OCI-M1 (cell line): Measurements from ENCODE around the gene LDB2.

ENCODE experiments used
- DNase-seq: peaks from one replicate; lab custom pipeline; 2025; lab: John Stamatoyannopoulos, UW

LDB2 gene

GRCh38 chr4:16721613-16722291 lies 176.7 kb downstream of the LDB2 start:
- DNase-seq, result peak; percentile 91

GRCh38 chr4:16720761-16721160 lies 177.7 kb downstream of the LDB2 start:
- DNase-seq, result no peak

DNA sequence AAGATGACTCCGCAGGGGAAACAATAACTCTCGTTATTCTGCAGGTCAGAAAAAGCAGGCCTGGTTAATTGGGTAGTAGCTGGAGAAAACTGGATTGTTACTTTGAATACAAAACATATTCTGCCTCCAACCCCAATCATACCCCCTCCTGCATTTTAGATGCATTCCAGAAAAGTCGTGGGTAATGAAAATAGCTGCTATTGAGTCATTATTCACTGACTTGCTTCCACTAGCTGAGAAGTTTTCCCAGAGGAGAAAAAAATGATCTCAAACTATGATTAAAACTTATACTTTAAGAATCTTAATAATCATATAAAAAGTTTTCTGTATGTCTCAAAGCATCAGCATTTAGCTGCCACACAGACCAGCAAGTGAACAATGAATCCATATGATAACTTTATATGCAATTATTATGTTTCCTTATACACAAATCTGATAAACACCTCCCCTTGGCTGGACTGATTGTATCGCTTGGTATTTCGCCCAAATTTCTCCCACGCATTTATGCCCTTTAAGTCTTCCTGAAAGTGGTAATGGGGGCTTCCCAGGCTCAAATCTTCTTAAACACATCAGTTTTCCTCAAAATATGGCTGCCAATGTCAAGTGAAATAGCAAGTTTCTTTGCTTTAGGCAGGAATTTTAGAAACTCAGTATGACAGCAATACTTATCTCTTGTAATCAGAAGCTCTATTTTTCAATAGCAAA lies 181.0 kb downstream of the LDB2 start:
- DNase-seq, result no peak

DNA sequence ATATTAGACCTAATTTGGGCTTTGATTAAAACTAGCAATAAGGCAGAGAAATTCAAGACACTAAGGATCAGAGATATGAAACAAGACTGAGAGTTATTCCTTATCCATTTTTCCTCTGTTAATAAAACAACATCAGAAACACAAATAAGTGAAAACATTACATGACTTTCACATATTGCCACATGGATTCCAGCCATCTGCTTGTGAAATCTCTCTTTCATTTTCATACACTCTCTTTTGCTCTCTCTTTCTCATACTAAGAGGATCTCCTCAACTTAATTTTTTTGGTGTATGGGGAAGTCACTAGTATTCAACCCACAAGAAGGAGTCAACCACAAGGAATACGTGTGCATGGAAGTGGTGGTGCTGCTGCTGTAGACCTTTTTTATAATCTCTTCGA lies 183.0 kb downstream of the LDB2 start:
- DNase-seq, result no peak

DNA sequence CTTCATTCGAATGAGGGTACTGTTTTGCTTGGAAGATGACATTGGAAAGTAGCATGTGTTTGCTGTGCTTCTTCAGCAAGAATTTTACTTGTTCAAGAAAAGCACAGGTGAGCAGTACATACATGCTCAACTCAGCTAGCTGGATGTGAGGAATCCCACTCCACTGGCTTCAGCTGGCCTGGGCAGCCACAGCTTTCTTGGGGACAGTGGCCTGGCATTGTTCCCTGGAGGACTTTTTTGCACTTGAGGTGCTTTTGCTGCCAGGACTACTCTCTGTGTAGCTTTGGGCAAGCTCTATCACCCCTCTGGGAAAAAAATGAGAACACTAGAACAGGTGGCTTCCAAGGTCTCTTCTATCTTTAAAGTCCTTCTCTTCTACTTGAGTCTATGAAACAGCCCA lies 184.3 kb downstream of the LDB2 start:
- no peak for DNase-seq

DNA sequence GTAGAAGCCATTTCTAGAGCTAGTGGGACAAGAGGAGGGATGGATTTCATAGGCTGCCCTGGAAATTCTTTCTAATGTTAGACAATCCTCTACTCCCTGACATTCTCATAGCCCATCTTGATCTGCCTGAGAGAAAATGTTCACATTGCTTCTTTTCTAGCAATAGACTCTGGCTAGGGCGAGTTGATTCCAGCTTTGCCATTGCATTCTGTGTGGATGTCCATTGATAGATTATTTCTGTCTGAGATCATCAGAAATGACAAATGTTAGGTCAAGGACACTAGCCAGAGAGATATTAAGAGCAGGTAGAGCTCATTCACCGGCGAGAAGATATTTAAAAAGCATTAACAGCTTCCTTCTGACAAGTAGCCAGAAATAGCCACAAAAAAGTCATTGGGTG lies 184.7 kb downstream of the LDB2 start:
- DNase-seq, result no peak

GRCh38 chr4:16713271-16713670 lies 185.2 kb downstream of the LDB2 start:
- no peak for DNase-seq

DNA sequence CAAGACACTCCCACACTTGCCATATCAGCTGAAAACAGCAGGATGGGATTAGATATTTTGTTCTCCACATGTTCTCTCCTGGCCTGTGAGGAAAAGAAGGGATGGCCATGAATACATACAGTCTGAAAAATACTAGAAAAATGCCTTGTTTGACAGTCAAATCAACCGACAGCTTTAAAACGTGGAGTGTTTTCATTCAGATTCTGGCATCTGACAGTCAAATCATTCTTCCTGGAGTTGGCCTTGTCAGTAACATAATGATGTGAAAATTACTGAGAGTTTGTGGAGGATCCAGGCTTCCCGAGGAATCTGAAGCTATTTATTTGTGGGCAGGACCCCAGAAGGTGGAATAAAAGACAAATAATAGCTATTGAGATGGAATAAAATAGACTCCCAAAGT lies 188.2 kb downstream of the LDB2 start:
- DNase-seq, result peak; percentile 5

GRCh38 chr4:16707874-16708273 lies 190.6 kb downstream of the LDB2 start:
- no peak for DNase-seq

GRCh38 chr4:16706251-16706650 lies 192.2 kb downstream of the LDB2 start:
- peak; percentile 10 for DNase-seq

- no peak for DNase-seq
Observed at GRCh38 chr4:16705341-16705740, 193.1 kb downstream of the LDB2 start.

DNA sequence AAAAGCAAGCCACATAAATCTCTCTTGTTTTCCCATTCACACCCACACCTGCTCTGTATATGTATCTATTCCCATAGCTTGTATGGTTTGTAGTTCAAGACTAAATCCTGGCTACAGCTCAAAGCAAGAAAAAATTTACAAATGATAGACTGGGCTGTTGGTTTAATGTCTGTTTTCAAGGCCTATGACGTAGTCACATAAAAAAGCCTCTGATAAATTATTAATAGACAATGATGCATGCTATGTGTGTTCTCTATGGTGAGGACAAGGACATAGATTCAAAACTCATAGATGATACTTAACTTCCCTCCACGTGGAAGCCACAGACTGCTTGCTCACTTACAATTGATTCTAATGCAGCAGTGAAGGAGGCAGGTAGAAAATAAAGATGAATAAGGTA lies 194.0 kb downstream of the LDB2 start:
- DNase-seq, result no peak

GRCh38 chr4:16695896-16696295 lies 202.5 kb downstream of the LDB2 start:
- no peak for DNase-seq

GRCh38 chr4:16694884-16695276 lies 203.6 kb downstream of the LDB2 start:
- no peak for DNase-seq

- no peak for DNase-seq
Observed at GRCh38 chr4:16694173-16694883, 204.1 kb downstream of the LDB2 start.

- DNase-seq, result no peak
Observed at GRCh38 chr4:16693641-16694040, 204.8 kb downstream of the LDB2 start.

GRCh38 chr4:16692961-16693506 lies 205.4 kb downstream of the LDB2 start:
- no peak for DNase-seq

DNA sequence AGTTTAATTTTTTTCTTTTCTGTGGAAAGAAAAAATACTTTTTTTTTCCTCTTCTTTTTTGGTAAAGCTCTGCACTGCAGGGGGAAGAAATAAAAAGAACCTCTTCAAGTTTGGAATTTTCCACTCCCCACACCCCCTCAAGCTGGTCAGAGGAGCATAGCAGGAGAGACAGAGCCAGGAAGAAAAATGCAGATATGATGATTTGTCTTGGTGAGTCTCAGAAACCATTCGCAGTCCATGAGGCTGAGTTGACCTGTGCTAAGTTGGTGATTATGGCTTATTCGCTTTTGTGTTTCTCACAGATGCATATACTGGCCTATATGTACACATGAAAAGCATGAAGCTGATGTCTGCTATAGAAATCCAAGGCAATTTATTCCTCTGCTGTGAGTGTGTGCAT lies 205.9 kb downstream of the LDB2 start:
- DNase-seq, result no peak

DNA sequence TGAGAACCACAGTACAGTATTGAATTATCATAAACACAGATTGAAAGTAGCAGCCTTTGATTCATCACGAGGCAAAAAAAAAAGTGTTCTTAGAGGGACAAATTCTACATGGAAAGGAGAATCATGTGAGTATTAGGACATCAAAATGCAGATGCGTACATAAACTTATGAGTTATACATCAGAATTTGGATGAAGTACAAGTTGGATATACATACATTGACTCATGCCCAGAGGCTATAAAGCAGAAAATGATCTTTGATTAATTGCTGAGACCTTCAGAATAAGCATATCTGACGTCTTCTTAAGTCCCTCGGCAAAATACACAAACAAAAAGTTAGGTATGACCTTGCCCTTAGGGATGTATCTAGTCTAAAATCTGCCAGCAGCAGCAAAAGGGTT lies 206.4 kb downstream of the LDB2 start:
- DNase-seq, result no peak

DNA sequence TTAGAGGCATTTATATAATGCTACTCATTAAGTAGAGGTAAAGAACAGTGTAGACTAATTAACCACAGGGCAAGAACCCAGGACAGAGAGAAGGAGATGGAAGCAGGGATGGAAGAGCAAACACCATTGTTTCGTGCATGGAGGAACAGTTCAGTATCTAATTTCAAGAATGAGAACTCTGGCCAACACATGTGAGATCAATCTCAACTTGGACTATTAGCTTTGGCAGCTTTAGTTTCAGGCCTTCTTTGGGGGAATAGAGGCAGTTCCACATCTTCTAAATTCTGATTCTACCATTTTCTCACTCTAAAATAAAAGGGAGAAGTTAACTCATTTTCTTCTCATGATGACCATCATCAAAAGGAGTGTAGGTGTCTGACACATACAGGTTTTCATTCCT lies 207.0 kb downstream of the LDB2 start:
- DNase-seq, result no peak

DNA sequence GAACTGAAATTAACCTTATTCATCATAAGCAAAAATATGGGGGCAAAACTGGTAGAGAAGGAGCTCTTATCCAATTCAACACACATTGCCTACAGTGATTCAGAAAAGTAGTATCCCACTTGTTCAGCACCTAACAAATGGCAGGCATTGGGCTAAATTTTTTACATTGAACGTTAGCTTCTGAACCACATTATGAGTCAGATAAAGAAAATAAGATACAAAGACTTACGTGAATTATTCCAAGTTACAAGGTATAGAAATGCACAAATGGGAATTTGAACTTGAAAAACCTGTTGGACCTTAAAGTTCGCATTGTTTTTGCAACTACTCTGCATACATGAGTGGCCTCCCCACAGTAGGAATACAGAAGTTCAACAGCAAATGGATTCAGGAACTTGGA lies 210.6 kb downstream of the LDB2 start:
- DNase-seq, result no peak

DNA sequence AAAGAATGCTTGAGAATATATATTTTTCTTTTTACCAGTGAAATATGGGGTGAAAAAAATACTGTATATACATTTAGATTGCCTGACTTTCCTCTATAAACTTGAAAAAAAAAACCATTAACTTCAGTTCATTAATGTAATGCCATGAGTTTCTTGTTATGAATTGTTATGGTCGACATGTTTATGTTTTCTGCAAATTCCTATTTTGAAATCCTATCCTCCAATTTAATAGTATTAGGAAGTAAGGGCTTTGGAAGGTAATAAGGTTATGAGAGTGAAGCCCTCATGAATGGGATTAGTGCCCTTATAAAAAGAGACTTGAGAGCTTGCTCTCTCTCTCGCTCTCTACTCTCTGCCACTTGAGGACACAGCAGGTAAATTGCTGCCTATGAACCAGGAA lies 211.4 kb downstream of the LDB2 start:
- no peak for DNase-seq

DNA sequence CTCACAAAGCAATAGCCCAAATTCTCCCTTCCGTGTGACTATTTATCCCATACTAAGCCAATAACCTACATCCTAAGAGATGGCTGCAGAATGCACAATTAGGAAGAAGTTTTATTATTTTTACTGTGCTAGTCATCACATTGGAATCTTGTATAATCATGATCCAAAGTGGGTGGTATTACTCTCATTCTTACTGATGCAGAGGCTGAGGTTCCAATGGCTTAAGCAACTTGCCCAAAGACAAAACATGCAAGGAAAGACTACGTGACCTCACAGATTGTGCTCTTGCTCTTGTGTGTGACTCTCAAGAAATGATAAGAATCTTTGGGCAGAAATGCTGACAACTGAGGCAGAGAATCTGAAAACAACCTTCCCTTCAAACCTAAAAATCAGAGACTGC lies 212.2 kb downstream of the LDB2 start:
- DNase-seq, result no peak
